Activated gamma-delta T cell treated with anti-CD3 and anti-CD28 coated beads, Interleukin-2, amount 50 U/mL, for 16 hours (primary cell): ENCODE results near the gene PI4KA.
"Not testable (repeated sequence)": the region's sequence is repeated elsewhere in the genome, so short reads cannot be mapped to it uniquely, and the experiment has no call there.

Source experiments
- DNase-seq: peaks from one replicate; pipeline ENCODE4 v3.0.0-alpha.2; 2020; ENCODE audit warnings: low read depth

The PI4KA gene

GRCh38 chr22:20776624-20777405 lies 81.8 kb downstream of the PI4KA start:
- no peak for DNase-seq

- no peak for DNase-seq
Measured at GRCh38 chr22:20775342-20775895, 83.2 kb downstream of the PI4KA start.

- no peak for DNase-seq
Measured at GRCh38 chr22:20774882-20775281, 83.7 kb downstream of the PI4KA start.

DNA sequence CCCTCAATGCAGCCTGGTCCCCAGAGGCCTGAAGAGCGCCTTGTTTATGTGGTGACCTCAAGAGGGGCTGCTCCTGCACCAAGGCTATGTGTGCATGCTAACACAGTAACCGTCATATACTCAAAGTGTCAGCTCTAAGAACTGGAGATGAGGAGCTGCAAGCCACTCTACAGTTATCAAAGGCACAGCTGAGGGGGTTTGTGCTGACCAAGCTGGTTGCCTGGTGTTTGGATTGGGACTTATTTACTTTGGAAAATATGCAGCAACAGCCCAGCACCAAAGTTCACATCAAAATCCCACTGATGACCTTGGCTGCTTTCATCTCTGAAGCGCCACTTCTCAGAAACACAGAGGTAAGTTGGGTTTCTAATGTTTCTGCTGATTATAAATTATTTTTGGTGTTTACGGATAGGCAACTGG lies 84.8 kb downstream of the PI4KA start, which contains the start of gene SERPIND1:
SERPIND1 (plus strand) TSS at position 321 of the 420 bp plus-strand sequence. CDS start 5,200 bp downstream, outside the sequence.
- DNase-seq = no peak

GRCh38 chr22:20771918-20772625 lies 86.5 kb downstream of the PI4KA start:
- DNase-seq = no peak

DNA sequence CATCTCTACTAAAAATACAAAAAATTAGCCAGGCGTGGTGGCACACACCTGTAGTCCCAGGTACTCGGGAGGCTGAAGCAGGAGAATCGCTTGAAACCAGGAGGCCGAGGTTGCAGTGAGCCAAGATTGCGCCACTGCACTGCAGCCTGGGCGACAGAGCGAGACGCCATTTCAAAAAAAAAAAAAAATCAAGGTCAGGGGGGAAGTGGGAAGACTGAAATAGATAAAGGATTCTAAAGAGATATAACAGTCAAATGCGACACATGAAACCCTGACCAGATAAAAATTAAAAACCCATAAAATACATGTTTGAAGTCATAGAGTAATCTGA lies 89.2 kb downstream of the PI4KA start:
- not testable (repeated sequence) for DNase-seq

GRCh38 chr22:20766530-20766929 lies 92.1 kb downstream of the PI4KA start:
- DNase-seq = no peak

GRCh38 chr22:20765938-20766337 lies 92.7 kb downstream of the PI4KA start:
- no peak for DNase-seq

GRCh38 chr22:20764729-20765128 lies 93.9 kb downstream of the PI4KA start:
- no peak for DNase-seq

GRCh38 chr22:20764471-20764720 lies 94.2 kb downstream of the PI4KA start:
- DNase-seq = no peak

DNA sequence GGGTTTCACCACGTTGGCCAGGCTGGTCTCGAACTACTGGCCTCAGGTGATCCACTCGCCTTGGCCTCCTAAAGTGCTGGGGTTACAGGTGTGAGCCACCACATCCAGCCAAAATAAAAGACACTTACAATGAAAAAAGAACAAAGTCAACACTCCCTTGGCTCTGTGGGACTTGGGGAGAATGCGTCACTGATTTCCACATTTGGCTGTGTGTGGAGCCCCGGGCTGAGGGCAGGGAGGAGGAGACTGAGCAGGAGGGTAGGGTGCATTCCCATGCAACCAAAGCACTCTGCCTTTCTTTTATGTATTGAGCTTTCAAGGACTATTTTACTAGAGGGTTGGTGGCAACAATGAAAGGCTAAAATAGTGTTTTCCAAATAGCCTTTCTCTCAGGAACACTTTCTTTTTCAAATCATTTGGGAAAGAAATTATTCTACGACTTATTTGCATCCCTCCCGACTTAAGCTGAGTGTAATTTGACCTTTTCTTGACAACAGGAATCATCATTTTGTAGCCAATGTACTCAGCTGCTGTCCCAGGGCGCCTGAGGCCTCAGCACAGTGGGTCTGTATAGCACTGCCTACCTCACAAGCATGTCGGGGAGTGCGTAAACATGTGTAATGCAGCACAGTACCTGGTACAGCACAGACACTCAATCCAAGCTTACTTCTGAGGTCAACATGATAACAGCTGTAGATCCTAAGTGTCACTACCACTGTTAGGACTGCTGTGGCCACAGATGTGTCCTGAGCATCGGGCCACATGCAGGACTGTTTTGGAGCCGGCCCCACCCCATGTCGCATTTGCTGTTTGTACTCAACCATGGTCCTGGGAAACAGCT lies 94.8 kb downstream of the PI4KA start:
- DNase-seq = no peak

DNA sequence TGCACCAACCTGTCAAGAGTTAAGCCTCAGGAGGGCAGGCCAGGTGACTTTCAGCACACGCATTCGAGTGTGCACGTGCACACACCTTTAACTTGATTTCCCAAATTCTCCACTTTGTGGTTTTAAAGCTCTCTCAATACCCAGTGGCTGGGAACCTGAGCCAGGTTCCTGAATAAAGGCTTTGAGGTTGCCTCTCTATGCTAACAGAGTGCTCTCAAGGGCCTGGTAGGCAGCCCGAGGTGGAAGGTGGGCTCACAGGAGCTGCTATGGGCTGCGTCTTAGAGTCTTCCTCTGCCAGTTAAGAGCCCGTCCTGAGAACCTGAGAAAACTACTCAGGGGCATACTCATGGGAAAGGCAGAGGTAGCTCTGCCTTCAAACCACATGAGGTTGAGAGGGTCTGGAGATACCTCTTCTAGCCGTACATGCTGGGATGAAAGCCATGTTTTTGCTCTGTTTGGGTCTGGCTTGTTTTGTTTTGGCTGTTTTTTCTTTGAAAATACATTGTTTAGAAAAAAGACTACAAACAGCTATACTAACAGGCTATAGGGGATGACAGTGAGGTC lies 96.3 kb downstream of the PI4KA start:
- DNase-seq = no peak

DNA sequence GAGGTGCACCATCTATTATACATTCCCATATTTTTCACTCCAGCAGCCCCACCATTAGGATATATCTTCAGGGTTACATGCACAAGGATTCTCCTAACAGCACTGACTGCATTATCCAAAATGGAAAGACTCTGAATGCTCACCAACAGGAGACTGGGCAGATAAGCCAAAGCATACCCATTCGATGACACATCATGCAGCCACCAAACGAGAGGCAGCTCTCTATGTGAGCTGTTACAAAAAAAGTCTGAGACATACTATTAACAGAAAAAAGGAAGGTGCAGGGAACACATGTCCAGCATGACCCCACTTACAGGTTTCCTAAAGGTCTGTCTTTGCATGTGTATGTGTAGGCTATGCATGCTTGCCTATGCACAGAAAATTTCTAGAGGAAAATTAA lies 97.1 kb downstream of the PI4KA start:
- DNase-seq = no peak

DNA sequence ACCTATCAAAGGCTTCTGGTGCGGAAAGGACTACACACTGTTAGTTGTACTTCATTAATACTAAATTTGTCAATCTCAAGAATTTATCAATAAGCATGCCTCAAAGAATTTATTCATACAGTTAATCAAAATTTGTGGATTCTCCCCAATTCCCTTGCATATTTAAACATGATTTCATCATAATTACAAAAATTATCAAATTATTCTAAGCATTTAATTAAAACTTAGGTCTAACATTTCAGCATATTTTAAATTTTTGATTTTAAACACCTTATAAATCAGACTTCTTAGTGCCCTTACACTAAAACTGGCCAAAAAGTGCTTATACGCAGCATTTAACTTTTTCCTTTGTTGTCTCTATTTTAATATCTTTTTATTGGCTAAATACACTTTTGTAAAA lies 98.5 kb downstream of the PI4KA start:
- DNase-seq = no peak

DNA sequence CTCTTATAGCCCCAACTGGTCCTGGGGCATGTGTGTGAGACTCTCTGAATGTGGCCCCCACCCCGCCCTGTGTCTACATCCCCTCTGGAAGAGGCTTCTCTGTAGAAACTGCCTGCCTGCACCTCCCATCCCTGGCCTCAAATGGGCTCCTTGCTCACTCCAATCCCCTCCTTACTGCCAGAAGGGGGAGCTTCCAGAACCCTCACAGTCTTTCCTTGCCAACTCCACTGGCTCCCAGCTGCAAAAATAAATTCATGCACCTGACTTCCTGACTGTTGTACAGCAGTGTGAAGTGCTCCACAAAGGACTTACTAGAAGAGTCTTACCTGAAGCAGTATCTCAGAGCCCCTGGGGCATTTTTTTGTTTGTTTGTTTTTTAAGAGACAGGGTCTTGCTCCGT lies 99.9 kb downstream of the PI4KA start:
- DNase-seq = no peak

DNA sequence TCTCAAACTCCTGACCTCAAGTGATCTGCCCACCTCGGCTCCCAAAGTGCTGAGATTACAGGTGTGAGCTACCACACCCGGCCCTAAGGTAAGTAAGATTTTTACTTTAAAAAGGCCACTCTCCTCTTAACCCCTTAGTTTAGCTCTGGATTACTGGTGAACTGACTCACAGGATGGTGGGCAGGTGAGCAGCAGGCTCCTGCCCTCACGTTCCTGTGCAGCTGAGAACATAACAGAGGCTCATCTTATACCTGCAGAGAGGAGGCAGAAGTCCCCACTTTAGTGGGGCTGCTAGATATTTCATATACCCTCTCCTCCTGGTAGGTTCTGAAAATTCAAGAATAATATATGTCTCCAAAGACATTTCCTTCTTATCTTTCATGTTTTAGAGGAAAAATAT lies 101.8 kb downstream of the PI4KA start:
- DNase-seq = no peak

DNA sequence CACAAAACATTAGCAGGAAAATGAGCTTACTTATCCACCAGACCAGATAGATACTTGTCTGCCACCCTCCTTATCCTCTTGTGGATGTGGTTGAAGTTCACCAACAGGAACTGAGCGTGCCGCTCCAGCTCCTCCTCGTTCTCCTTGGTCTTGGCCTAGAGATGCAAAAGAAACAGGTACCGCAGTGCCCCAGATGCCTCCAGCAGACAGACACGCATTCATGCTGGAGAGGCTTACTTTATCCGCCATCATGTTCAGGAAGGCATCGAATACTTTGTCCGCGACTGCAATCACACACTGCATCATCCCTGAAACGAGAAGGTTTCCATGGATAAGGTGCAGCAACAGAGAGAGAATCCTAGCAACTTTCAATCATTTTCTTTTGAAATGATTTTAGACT lies 105.7 kb downstream of the PI4KA start:
- DNase-seq = no peak

- DNase-seq = no peak
Measured at GRCh38 chr22:20752104-20752741, 106.4 kb downstream of the PI4KA start.

GRCh38 chr22:20751185-20751851 lies 107.3 kb downstream of the PI4KA start:
- DNase-seq = no peak

- peak; percentile 14 for DNase-seq
Measured at GRCh38 chr22:20750461-20751184, 108.0 kb downstream of the PI4KA start.

DNA sequence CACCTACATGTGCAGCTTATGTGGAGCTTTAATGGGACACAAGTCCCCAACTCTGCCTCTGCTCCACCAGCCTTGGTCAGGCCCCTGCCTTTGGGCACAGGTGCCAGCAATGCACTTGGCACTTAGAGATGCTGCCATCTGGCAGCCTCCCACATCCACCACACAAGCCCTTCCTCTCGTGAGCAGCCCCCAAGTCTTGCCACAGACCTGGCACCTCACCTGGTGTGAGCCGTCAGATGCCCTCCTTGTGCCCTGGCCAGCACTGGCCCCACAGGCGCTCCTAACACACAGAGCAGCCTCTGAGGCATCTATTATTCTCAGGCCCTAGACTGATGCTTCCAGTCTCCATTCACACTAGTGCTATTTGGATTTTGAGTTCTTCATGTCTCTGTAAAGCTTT lies 109.2 kb downstream of the PI4KA start:
- no peak for DNase-seq
